GM18858 (cell line): ENCODE measurements around the gene CELF5.

Source experiments
- ATAC-seq: cut with Tn5 transposase; IDR thresholded peaks from one replicate; pipeline ENCODE4 v1.9.1; 2021; ENCODE audit not compliant: unreplicated experiment

CELF5 gene

GRCh38 chr19:3270902-3271301, 46.4 kb downstream of the CELF5 start:
- ATAC-seq, result no peak

- ATAC-seq, result no peak
Measured at GRCh38 chr19:3272401-3272931, 48.0 kb downstream of the CELF5 start.

GRCh38 chr19:3272952-3273351, 48.5 kb downstream of the CELF5 start:
- no peak for ATAC-seq

- no peak for ATAC-seq
Measured at GRCh38 chr19:3274245-3274941, 49.9 kb downstream of the CELF5 start.

- no peak for ATAC-seq
Measured at GRCh38 chr19:3274942-3275582, 50.6 kb downstream of the CELF5 start.

GRCh38 chr19:3275583-3276340, 51.3 kb downstream of the CELF5 start:
- no peak for ATAC-seq

- ATAC-seq, result no peak
Measured at GRCh38 chr19:3276341-3276799, 51.9 kb downstream of the CELF5 start.

GRCh38 chr19:3277649-3278048, 53.2 kb downstream of the CELF5 start:
- ATAC-seq, result no peak

GRCh38 chr19:3278294-3278693, 53.8 kb downstream of the CELF5 start:
- ATAC-seq, result no peak

- ATAC-seq, result no peak
Measured at GRCh38 chr19:3278749-3279148, 54.3 kb downstream of the CELF5 start.

GRCh38 chr19:3279306-3279705, 54.8 kb downstream of the CELF5 start:
- no peak for ATAC-seq

GRCh38 chr19:3281026-3281425, 56.6 kb downstream of the CELF5 start:
- ATAC-seq, result no peak

GRCh38 chr19:3282155-3282554, 57.7 kb downstream of the CELF5 start:
- ATAC-seq, result no peak

GRCh38 chr19:3282564-3282963, 58.1 kb downstream of the CELF5 start:
- no peak for ATAC-seq

- no peak for ATAC-seq
Measured at GRCh38 chr19:3283246-3283751, 58.8 kb downstream of the CELF5 start.

GRCh38 chr19:3283886-3284657, 59.6 kb downstream of the CELF5 start:
- ATAC-seq, result no peak

GRCh38 chr19:3284759-3285646, 60.5 kb downstream of the CELF5 start:
- no peak for ATAC-seq

- no peak for ATAC-seq
Measured at GRCh38 chr19:3285647-3286176, 61.3 kb downstream of the CELF5 start.

- no peak for ATAC-seq
Measured at GRCh38 chr19:3287814-3288213, 63.4 kb downstream of the CELF5 start.
